Limb (tissue), 2 donors: ENCODE data around the gene KRTAP10-2.
"Not testable (repeated sequence)": the region's sequence is repeated elsewhere in the genome, so short reads cannot be mapped to it uniquely, and the experiment has no call there.

ENCODE experiments used
- DNase-seq, 2 donors: peaks; one replicate each; pipeline ENCODE4 v3.0.0-alpha.2; 2016; ENCODE audit errors: extremely low spot score in 2 of 2

Gene KRTAP10-2

DNA sequence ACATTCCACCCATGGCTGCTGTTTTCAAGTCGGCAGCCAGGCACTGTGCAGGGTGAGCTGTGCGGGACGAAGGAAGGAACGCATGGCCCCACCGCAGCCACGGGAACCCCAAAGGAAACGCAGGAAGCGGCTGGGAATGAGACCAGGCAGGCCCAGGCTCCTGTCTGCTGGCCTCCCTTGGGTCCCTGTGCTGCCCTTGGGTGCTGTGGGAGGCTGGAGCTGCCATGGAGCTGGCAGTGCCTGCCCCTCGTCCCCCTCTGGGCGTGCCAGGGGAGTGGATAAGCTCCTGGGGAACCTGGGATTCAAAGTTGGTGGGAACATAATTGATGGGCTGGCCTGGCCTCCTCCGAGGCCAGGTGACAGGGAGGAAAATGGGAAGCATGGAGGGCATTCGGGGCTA is 17.0 kb upstream of the KRTAP10-2 start:
- DNase-seq = no peak

DNA sequence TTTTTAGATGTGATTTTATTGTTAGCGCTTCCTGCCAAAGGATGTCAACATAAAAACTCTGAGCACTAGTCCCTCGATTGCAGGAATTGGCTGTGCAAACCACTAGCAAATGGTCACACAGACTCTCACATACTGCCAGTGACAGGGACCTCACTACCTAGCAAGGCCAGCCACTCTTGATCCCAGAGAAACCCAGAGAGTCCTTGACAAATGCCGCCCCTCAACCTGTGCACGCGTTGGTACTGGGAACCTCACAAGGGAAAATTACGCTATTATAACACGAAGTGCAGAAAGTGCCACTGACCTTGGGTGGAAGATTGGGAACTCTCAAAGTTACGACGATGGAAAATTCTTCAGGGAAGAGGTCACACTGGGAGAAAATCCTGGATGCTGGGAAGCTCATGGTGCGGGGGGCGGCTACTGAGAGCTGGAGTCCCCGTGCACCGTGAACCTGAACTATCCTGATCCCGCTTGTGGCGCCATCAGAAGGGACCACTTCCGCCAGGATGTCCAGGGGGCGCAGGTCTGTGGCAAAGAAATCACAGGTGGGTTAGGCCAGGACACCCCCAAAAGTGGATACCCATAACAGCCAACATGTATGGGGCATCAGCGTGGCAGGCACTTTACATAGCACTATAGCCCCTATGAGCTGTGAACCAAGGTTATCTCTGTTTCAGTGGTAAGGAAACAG is 16.3 kb upstream of the KRTAP10-2 start:
- DNase-seq = no peak

DNA sequence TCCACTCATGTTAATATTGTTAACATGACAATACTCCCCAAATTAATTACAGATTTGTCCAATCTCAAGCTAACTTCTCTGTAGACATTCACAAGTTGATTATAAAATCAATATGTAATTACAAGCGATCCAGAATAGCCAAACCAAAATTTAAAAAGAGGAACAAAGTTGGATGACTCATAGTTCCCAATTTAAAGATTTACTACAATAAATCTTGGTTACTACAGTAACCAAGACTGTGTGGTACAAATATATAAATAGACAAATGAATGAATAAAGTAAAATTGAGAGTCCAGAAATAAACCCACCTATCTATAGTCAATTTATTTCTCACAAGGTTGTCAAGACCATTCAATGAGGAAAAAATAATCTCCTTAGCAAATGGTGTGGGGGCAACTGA is 15.1 kb upstream of the KRTAP10-2 start:
- no peak for DNase-seq

DNA sequence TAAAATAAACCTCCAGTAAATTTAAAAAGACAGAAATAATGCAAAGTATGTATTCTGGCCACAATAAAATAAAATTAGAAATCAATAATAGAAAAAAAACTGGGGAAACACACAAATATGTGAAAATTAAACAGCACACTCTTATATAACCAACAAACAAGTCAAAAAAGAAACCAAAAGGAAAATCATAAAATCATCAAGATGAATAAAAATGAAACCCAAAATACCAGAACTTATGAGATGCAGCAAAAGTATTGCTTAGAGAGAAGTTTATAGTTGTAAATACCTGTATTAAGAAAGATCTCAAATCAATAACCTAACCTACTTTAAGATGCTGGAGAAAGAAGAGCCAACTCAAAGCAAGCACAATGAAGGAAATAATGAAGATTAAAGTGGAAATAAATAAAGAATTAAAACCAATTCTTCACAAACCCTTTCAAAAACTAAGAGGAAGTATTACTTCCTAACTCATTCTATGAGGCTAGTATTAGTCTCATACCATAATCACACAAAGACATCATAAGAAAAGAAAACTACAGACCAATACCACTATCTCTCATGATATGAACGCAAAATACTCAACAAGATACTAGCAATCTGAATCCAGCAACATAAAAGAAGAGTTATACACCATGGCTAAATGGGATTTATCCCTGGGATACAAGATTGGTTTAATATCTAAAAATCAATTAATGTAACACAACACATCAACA is 13.7 kb upstream of the KRTAP10-2 start:
- no peak for DNase-seq

DNA sequence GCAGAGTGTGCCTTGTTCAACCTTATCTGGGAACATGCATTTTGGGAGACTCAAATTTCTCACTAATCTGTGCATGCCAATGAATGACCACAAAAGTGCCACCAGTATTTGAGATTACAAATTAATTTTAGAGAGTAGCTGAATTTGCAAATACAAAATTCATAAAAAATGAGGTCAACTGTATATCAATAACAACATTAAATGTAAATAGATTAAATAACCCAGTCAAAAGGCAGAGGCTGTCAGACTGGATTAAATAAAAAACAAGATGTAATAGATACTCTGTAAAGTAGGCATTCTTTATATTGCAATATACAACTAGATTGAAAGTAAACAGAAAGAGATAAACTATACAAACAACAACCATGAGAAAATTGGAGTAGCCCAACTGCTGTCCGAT is 12.8 kb upstream of the KRTAP10-2 start:
- no peak for DNase-seq

DNA sequence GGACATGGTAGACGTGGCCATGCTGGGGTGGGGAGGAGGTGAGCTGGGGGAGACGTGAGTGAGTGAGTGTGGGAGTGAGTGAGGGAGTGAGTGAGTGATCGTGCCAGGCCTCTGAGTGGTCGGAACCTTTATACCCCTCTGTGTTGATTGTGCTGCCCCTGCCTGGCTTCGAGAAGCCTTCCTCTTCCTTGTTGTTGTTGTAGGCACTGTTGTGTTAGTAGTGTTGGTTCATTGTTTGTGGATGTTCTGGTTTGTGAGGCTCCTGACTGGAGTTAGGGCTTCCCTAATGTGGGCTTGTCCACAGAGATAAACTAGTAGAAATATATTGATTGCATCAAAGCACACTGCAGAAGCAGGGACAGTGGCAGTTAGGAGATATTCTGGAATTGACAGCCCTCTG is 7.4 kb upstream of the KRTAP10-2 start, which contains the start of gene KRTAP10-3:
Gene KRTAP10-3, minus strand, starts transcription at position 101 of the 400 bp plus-strand sequence. Its CDS starts 80 bp downstream, at position 21.
- DNase-seq = no peak

DNA sequence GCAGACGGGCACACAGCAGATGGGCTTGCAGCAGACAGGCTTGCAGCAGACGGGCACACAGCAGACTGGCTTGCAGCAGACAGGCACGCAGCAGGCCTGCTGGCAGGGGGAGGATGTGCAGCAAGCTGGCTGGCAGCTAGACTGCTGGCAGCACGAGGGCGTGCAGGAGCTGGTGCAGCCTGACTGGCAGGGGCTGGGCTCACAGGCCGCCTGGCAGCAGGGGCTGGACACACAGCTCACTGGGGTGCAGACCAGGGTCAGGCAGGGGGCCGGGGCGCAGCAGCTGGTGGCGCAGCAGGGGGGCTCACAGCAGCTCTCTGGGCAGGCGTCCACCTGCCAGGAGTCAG is 7.0 kb upstream of the KRTAP10-2 start:
- not testable (repeated sequence) for DNase-seq

DNA sequence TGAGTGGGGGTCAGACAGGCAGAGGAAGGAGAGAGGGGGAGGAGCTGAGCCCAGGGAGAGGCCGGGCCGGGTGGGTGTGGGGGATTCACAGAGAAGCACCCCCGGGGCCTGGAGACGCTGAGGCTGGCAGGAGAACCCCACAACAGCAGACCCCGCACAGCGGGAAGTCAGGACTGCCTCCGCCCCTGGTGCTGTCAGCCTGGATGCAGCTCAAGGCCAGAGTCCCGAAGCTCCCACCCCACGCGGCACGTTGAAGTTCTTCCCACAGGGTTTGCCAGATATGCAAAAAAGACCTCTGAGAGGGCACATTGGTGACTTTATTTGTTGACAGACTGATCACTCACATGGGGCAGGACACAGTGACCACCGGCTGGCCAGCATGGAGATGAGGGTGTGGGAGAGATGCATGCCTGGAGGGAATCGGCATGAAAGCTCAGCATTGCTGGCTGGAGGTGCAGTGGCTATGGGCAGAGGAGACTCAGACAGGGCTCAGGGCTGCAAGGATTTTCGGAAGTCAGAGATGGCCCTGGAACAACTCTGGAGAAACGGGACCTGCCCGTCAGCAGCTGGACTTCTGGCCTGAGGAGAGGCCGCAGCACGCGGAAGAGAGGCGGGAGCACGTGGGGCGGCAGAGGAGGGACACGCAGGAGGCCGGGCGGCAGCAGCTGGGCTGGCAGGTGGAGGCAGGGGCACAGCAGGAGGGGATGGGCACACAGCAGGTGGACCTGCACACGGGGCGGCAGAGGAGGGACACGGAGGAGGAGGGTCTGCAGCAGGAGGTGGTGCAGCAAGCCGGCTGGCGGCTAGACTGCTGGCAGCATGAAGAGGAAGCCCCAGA is 6.4 kb upstream of the KRTAP10-2 start:
- no peak for DNase-seq

DNA sequence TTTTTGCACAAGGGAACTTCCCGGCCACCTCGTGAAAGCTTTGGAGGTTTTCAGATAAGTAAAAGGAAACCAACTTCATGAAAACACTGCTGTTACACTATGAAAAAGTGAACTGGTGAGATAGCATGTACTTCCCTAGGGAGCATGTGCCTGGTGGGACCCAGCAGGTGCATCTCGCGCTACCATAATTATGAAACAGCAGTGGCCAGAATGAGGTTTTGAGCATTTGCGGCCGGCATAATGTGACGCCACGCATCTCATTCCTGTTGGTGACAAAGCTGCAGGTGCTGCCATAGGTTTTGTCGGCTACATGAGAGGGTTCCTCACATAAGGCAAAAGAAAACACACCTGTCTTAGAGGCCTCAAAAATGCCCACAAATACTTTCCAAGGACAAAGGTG is 5.6 kb upstream of the KRTAP10-2 start:
- no peak for DNase-seq

DNA sequence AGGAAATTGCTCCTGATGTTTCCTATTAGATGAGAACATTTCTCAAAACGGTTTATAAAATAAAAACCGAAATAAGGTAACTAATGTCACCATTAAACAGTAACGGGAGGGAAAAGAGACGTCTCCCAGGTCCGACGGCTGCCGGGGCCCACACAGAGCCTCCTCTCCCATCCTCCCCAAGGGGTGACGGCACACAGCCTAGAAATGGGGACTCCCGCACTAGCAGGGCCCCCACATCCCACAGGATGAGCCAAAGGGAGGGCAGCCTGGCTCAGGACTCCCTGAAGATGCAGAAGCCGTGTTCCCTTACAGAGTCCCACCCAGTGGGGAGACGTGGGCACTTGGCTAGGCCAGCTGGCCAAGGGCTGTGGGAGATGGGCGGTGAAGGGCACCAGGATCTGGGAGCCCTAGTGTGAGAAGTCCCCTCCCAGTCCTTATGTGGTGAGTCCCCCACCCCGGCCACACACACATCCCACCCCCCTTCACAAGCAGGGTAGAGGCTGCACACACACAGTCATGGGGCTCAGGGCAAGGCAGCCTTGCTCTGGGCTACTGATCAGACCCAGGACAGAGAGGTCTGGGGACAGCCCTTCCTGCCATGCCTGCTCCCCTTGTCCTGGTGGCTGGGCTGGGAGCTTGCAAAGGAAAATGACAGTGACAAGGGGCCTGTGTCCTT is 4.0 kb upstream of the KRTAP10-2 start:
- DNase-seq = no peak

DNA sequence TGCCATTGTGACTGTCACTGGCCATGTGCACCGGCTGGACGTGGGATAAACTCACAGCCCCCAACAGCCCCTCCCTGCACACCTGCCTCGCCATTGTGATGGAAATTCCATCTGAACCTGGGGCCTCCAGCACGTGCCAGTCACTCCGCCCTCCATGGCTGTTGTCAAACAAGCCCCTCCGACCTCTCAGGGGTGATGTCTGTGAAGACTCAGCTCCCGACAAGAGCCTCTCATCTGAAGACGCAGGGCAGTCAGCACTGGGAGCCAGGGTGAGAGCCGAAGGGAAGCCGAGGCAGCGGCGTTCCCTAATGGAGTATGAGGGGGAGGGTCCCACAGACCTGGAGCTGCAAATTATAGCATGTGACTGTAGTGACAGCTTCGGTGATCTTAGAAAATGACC is 1.4 kb upstream of the KRTAP10-2 start:
- DNase-seq = no peak

DNA sequence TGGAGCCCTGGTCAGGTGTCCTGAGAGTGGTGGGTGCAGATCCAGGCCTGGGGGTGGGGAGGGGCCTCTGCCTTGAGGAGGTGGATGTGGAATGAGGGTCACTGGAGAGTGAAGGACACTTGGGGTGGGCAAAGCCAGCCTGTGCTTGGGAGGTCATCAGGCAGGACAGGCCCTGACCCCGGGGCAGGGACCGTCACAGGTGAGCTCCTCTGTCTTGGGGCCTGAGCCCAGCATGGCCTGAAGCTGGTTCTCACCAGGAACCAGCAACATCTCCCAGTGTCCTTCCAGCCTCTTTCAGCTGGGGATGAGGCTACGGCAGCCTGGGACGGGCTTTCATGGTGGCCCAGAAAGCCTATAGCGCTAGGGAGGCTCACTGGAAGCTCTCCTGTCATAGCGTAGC is 831 bp upstream of the KRTAP10-2 start:
- no peak for DNase-seq

DNA sequence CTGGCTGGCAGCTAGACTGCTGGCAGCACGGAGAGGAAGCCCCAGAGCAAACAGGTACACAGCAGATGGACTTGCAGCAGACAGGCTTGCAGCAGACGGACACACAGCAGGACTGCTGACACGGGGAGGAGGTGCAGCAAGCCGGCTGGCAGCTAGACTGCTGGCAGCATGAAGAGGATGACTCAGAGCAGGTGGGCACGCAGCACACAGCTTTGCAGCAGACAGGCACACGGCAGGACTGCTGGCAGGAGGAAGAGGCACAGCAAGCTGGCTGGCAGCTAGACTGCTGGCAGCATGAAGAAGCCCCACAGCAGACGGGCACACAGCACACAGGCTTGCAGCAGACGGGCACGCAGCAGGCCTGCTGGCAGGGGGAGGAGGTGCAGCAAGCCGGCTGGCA is 498 bp downstream of the KRTAP10-2 start:
- no peak for DNase-seq

DNA sequence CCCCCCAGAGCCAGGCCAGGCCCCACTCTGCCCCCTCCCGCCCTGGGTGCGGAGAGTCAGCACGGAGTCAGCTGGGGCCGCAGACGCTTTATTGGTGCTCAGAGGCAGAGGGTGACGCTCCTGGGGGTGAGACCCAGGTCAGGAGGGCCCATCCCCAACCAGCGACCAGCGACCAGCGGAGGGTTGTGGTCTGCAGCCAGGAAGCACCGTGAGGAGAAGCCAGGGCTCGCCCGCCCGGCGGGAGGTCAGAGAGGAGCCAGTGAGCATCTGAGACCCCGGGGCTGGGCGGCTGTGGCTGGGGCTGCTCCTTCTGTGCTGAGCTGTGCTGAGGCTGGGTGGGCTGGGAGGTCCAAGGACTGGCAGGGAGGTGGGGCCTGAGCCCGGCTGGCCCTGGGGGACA is 1.0 kb downstream of the KRTAP10-2 start:
- DNase-seq = not testable (repeated sequence)

DNA sequence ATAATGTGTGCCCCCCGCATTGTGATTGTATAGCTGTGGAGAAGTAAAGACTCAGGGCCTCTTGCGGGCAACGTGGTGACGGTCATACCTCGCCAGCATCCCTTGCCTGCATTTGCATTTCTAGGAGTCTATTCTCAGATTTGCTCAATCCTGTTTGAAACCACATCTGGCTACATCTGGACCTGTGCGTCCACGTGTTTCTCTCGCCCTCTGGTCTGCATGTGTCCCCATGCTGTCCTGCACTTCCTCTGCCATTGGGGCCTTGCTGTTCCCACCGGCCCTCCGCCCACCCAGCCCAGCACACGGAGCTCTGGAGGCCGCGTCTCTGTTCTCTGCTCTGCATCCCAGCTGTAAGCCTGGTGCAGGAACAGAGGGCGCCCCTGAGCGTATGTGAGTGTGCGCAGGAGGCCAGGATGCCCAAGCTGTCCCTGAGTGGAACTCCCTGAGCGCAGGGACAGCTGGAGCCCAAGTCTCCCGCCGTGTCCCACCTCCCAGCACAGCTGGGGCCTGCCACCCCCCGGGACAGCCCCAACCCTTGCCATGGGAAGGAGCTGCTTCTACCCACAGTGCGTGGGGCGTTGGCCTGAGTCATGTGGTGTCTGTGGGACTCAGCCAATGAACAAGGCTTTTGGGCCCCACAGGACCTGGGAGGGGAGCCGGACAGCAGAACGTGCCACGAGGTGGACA is 1.6 kb downstream of the KRTAP10-2 start:
- no peak for DNase-seq

DNA sequence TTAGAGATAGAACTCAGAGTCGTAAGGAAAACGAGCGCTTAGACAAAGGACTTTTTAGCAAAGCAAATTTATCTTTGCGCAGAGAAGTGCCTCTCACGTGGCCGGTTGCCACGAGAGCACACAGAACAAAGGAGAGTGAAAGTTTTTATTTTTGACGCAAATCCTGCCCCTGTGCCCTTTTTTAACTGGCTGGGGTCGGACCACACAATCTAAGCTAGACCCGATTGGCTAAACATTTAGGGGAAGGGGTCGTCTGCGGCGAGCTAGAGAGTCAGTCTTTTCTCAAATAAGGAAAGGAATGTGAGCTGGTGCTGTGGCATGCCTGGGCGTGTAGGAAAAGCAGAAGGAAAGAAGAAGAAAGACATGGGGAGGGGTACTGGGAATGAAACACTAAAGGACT is 2.4 kb downstream of the KRTAP10-2 start:
- DNase-seq = no peak

DNA sequence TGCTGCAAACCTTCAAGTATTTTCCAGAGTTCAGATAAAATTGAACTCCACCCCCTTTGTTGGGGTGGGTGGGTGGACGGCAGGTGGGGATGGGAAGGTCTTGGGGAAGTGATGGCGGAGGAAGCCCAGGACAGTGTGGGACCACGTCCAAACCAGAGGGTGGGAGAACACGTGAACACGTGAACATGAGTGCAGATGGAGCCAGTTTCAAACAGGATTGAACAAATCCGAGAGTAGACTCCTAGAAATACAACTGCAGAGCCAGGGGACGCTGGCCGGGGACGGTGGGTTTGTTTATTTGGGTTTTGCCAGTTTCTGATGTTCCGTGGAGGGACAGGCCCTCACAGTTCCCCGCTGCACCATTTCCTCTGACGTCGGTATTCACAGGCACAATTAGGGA is 2.9 kb downstream of the KRTAP10-2 start:
- DNase-seq = no peak

DNA sequence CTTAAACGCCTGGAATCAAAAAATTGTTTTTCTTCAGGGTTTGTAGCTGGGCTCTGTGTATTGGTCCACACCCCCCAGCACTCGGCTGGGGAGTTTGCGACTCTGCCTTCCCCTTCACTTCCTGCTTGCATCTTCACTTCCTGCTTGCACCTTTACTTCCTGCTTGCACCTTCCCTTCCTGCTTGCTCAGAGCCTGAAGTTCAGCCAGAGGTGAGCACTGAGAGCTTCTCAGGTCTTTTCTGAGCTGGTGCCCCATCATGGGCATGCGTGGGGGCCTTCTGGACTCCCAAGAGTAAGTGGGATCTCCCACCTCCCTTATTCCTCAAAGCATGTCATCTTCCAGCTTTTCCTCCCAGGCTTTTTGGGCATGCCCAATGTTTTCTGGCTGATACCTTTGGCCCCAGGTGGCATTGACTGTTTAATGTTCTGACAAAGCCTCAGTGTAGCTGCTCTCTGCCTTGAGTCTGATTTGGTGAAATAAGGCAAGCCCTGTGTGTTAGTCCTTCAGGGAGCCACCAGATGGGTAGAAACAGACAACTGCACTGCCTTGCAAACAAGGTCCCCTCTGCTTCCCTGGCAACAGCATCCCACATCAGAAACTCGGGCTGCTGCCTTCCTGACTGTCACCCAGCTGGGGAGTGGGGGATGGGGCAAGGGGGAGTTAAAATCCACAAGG is 3.5 kb downstream of the KRTAP10-2 start:
- DNase-seq = no peak

DNA sequence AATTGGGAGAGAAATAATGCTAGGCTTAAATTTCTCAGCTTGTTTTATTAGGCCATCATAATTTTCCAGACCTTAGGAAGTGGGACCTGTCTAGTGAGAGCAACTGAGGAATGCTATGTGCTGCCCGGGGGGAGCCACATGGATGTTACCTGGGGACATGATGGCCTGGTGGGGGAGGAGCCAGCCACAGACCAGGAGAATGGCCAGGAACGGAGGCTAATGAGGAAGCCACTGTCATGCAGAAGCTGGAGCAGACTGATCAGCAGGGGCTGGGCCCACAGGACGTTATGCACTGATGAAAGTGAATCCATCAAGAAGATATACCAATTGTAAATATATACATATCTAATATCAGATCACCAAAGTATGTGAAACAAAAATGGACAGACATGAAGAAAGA is 6.7 kb downstream of the KRTAP10-2 start:
- no peak for DNase-seq

DNA sequence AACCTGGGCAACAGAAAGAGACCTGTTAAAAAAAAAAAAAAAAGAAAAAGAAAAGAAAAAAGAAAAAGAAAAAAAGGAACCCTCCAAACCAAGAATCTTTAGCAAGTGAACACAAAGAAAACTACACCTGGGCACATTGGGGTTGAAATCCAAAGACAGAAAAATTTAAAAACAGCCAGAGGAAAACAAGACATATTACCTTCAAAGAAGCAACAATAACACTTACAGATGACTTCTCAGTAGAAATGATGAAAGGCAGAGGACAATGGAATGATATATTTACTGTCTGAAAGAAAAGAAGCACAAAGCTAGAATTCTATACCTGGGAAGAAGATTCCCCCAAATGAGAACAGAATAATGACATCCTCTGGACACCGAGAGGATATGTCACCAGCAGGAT is 8.6 kb downstream of the KRTAP10-2 start:
- DNase-seq = no peak
